K562 (cell line): ENCODE measurements around the gene GLIS2. TPM values are rescaled to one million over a fixed set of nuclear protein-coding genes. Genes with fewer than 3 reads are reported as not detected.

Source experiments
- ATAC-seq: fragments of 200-7000 bp; cut with Tn5 transposase; 3 replicates; pipeline ENCODE4 v1.9.1; 2020; ENCODE audit warnings: moderate library complexity
- BruUV-seq: library from RNA; stranded (reverse); fragments of 400-500 nt; replicated peaks from 2 replicates; lab custom pipeline; 2021; lab: Mats Ljungman, UMichigan
- CTCF ChIA-PET: fragments of 300-600 bp; formaldehyde crosslinking; extraction: SDS; loops from one replicate; lab custom pipeline; 2021; ENCODE audit warnings: low intra/inter-chr PET ratio; lab: Yijun Ruan, JAX
- POLR2A ChIA-PET: fragments of 300-600, 350-650 bp; sonication (Branson Sonifier 250); formaldehyde crosslinking; extraction: SDS; loops from one replicate; lab custom pipeline; 2021; ENCODE audit warnings: antibody characterized with exemption, inconsistent platforms; lab: Yijun Ruan, JAX
- DNase-seq, 4 experiments: peaks; one replicate each; pipeline versions ENCODE4 v3.0.0 to v3.0.0-alpha.2; 2011 to 2018; ENCODE audit warnings: low spot score in 3 of 4, mixed read lengths in 3 of 4; ENCODE audit errors: extremely low read depth in 1 of 4
- FAIRE-seq: peaks from 2 replicates; lab custom pipeline; 2011; peaks lifted over from hg19 to GRCh38; lab: Jason Lieb, UNC
- H2AFZ ChIP-seq: 2 replicates; pipeline ENCODE4 v1.6.0; 2011; ENCODE audit warnings: low read depth, low read length, control low read depth, inconsistent platforms
- H3K27ac ChIP-seq: fragments of 200-600 bp; 3 replicates; pipeline ENCODE4 v1.8.0; 2011; ENCODE audit warnings: low read depth, mild to moderate bottlenecking, control low read depth, inconsistent platforms, low read length, moderate library complexity, mixed read lengths; ENCODE audit errors: extremely low read depth
- H3K27me3 ChIP-seq, 2 experiments: fragments of 300-600 bp in 1 of 2; 2 replicates in 1 of 2; 3 replicates in 1 of 2; pipeline versions ENCODE4 v1.6.0 to v1.8.0; 2011; ENCODE audit warnings: inconsistent platforms in 2 of 2, low read length in 2 of 2, mild to moderate bottlenecking in 1 of 2, mixed read lengths in 1 of 2, moderate library complexity in 1 of 2; ENCODE audit not compliant: control insufficient read depth in 2 of 2, insufficient read depth in 2 of 2
- H3K36me3 ChIP-seq: fragments of 300-600 bp; 3 replicates; pipeline ENCODE4 v1.8.0; 2011; ENCODE audit warnings: mild to moderate bottlenecking, low read length, inconsistent platforms; ENCODE audit not compliant: control insufficient read depth, insufficient read depth
- H3K4me1 ChIP-seq, 2 experiments: fragments of 200-600 bp in 1 of 2; replicated peaks in 1 of 2; 2 replicates in 1 of 2; 3 replicates in 1 of 2; pipeline versions ENCODE4 v1.5.1 to v1.8.0; 2011; ENCODE audit warnings: inconsistent platforms in 2 of 2, low read length in 2 of 2, mild to moderate bottlenecking in 1 of 2, mixed read lengths in 1 of 2, moderate library complexity in 1 of 2; ENCODE audit not compliant: control insufficient read depth in 2 of 2, insufficient read depth in 2 of 2
- H3K4me2 ChIP-seq: 2 replicates; pipeline ENCODE4 v1.6.1; 2011; ENCODE audit warnings: low read length, control low read depth, inconsistent platforms, mixed read lengths; ENCODE audit not compliant: insufficient read depth
- H3K4me3 ChIP-seq: fragments of 200-600 bp; sonication (generic), shearing (Covaris generic); 2 replicates; pipeline ENCODE4 v1.5.1; 2016; ENCODE audit warnings: control low read depth, inconsistent platforms
- H3K79me2 ChIP-seq: fragments of 200-600 bp; 3 replicates; pipeline ENCODE4 v1.8.0; 2011; ENCODE audit warnings: low read length, inconsistent platforms; ENCODE audit not compliant: control insufficient read depth, insufficient read depth
- H3K9ac ChIP-seq, 2 experiments: 2 replicates each; pipeline versions ENCODE4 v1.6.0 to v1.6.1; 2011; ENCODE audit warnings: low read depth in 2 of 2, low read length in 2 of 2, control low read depth in 1 of 2, inconsistent platforms in 1 of 2, mild to moderate bottlenecking in 1 of 2, mixed read lengths in 1 of 2; ENCODE audit not compliant: insufficient read depth in 1 of 2
- H3K9me1 ChIP-seq: one replicate; pipeline ENCODE4 v1.6.0; 2011; ENCODE audit warnings: inconsistent platforms, mild to moderate bottlenecking, low read length, moderate library complexity; ENCODE audit not compliant: control insufficient read depth, insufficient read depth
- H3K9me3 ChIP-seq: replicated peaks from 2 replicates; pipeline ENCODE4 v1.5.1; 2011; ENCODE audit warnings: low read depth, low read length, inconsistent platforms; ENCODE audit not compliant: control insufficient read depth, insufficient read depth
- H4K20me1 ChIP-seq: replicated peaks from 2 replicates; pipeline ENCODE4 v1.6.1; 2011; ENCODE audit warnings: low read length, inconsistent platforms, mixed read lengths; ENCODE audit not compliant: control insufficient read depth, insufficient read depth
- ARHGAP35 ChIP-seq: fragments of 450-650 bp; IDR thresholded peaks from 2 replicates; pipeline ENCODE4 v1.6.1; 2018; ENCODE audit not compliant: partially characterized antibody
- BCOR ChIP-seq: fragments of 450-650 bp; IDR thresholded peaks from 2 replicates; pipeline ENCODE4 v1.6.1; 2016
- CBFA2T3 ChIP-seq: fragments of 450-650 bp; IDR thresholded peaks from 2 replicates; pipeline ENCODE4 v1.6.1; 2017
- EHMT2 ChIP-seq: fragments of 450-650 bp; IDR thresholded peaks from 2 replicates; pipeline ENCODE4 v1.6.1; 2018; ENCODE audit warnings: antibody characterized with exemption
- FOXJ2 ChIP-seq: fragments of 200-800 bp; sonication (Bioruptor generic); IDR thresholded peaks from 2 replicates; pipeline ENCODE4 v1.6.1; 2016; ENCODE audit warnings: missing genetic modification characterization, missing compliant biosample characterization
- FOXK2 ChIP-seq, 2 experiments: fragments of 450-650 bp; IDR thresholded peaks in 1 of 2; conservative IDR thresholded peaks in 1 of 2; 2 replicates each; pipeline ENCODE4 v1.6.1; 2016; ENCODE audit warnings: low read depth in 2 of 2, mild to moderate bottlenecking in 1 of 2
- HDAC2 ChIP-seq: fragments of 450-650 bp; IDR thresholded peaks from 2 replicates; pipeline ENCODE4 v1.6.1; 2016; ENCODE audit warnings: mild to moderate bottlenecking
- HDAC8 ChIP-seq: fragments of 450-650 bp; IDR thresholded peaks from 2 replicates; pipeline ENCODE4 v1.6.1; 2016; ENCODE audit warnings: mild to moderate bottlenecking, missing genetic modification characterization, moderate library complexity, missing compliant biosample characterization
- HNRNPH1 ChIP-seq: fragments of 200-400 bp; formaldehyde crosslinking; optimal IDR thresholded peaks from 2 replicates; pipeline ENCODE3; 2017; ENCODE audit warnings: low read depth, mild to moderate bottlenecking, low read length, moderate library complexity
- HNRNPL ChIP-seq: fragments of 200-400 bp; formaldehyde crosslinking; IDR thresholded peaks from 2 replicates; pipeline ENCODE4 v1.6.1; 2017; ENCODE audit warnings: low read depth, mild to moderate bottlenecking, low read length
- IFI16 ChIP-seq: fragments of 250-450 bp; sonication (Bioruptor Pico); IDR thresholded peaks from 2 replicates; pipeline ENCODE4 v2.1.2; 2022; ENCODE audit warnings: mild to moderate bottlenecking, inconsistent platforms
- KDM1A ChIP-seq, 2 experiments: fragments of 450-650 bp; IDR thresholded peaks; 2 replicates each; pipeline ENCODE4 v1.6.1; 2016; ENCODE audit warnings: mild to moderate bottlenecking in 2 of 2
- MIER1 ChIP-seq: fragments of 450-650 bp; IDR thresholded peaks from 2 replicates; pipeline ENCODE4 v1.6.1; 2016; ENCODE audit warnings: antibody characterized with exemption, mild to moderate bottlenecking, low read depth
- NELFE ChIP-seq: IDR thresholded peaks from 2 replicates; pipeline ENCODE4 v1.6.1; 2011; ENCODE audit warnings: mild to moderate bottlenecking; ENCODE audit not compliant: insufficient read depth, insufficient read length
- NFYB ChIP-seq: IDR thresholded peaks from 2 replicates; pipeline ENCODE4 v1.6.1; 2011; ENCODE audit warnings: mild to moderate bottlenecking, moderate library complexity; ENCODE audit not compliant: insufficient read length; ENCODE audit errors: extremely low read depth
- PHB ChIP-seq: fragments of 250-450 bp; sonication (Bioruptor Pico); IDR thresholded peaks from 2 replicates; pipeline ENCODE4 v1.5.0; 2021
- SLC30A9 ChIP-seq: fragments of 250-450 bp; sonication (Bioruptor Pico); IDR thresholded peaks from 2 replicates; pipeline ENCODE4 v1.8.0; 2022; ENCODE audit warnings: mild to moderate bottlenecking, moderate library complexity
- YBX1 ChIP-seq: fragments of 450-650 bp; IDR thresholded peaks from 2 replicates; pipeline ENCODE4 v1.7.1; 2016; ENCODE audit warnings: mild to moderate bottlenecking
- ZFP36 ChIP-seq: fragments of 150-350 bp; IDR thresholded peaks from 2 replicates; pipeline ENCODE4 v1.6.1; 2018; ENCODE audit warnings: low read length, low read depth; ENCODE audit not compliant: partially characterized antibody
- ZNF134 ChIP-seq: fragments of 250-450 bp; sonication (Bioruptor Pico); conservative IDR thresholded peaks from 2 replicates; pipeline ENCODE4 v1.4.0; 2020
- ZNF384 ChIP-seq: IDR thresholded peaks from 2 replicates; pipeline ENCODE4 v1.6.1; 2012; ENCODE audit warnings: low read depth, low read length, improper control_type of control experiment
- ZNF717 ChIP-seq: fragments of 250-450 bp; sonication (Bioruptor Pico); IDR thresholded peaks from 2 replicates; pipeline ENCODE4 v1.5.0; 2021
- WGBS: fragments of 100-300 bp; shearing (Covaris generic); methylation state at CpG from one replicate; pipeline ENCODE4 v1.1.6; 2016; ENCODE audit warnings: low coverage, mixed read lengths; ENCODE audit not compliant: insufficient coverage; ENCODE audit errors: missing lambda C conversion rate; 5-methylcytosine and 5-hydroxymethylcytosine counted together
- in situ Hi-C: fragments of 300-500 bp; cut with MboI; formaldehyde crosslinking; loops from 4 replicates; pipeline ENCODE4 v1.15.0; 2018; ENCODE audit warnings: inconsistent platforms, mixed read lengths
- intact Hi-C: fragments of 100-400 bp; cut with micrococcal nuclease; formaldehyde crosslinking; loops from 2 replicates; pipeline ENCODE4 v1.14.2; 2022
- polyA plus RNA-seq, 8 experiments: library from polyadenylated mRNA; depleted of rRNA in 4 of 8; stranded (reverse) in 5 of 8; unstranded in 3 of 8; fragments of >200 nt; fragmentation: Nextera tagmentation in 2 of 8; fragmentation: Illumina TruSeq in 1 of 8; extraction: Ambion mirVana in 2 of 8; extraction: Trizol in 1 of 8; gene quantifications; 2 replicates each; pipeline versions ENCODE4 v1.2.1 to v1.2.3, GENCODE V29; 2011 to 2014; ENCODE audit warnings: inconsistent platforms in 1 of 8, missing spikeins in 1 of 8
- total RNA-seq, 7 experiments: library from RNA; depleted of rRNA in 6 of 7; stranded (reverse); fragments of >200 nt in 6 of 7; fragmentation: Illumina TruSeq in 2 of 7; extraction: Trizol in 2 of 7; gene quantifications; 2 replicates each; pipeline versions ENCODE4 v1.2.1 to v1.2.3, GENCODE V29; 2011 to 2021; ENCODE audit warnings: low replicate concordance in 1 of 7
- TF ChIP-seq, protein P1 (sequence below): sonication (generic); formaldehyde crosslinking; IDR thresholded peaks from 2 replicates; pipeline ENCODE4 v1.8.1; 2023; ENCODE audit warnings: mild to moderate bottlenecking, missing genetic modification reagents, moderate library complexity

The GLIS2 gene
- total and polyA plus RNA-seq, 9 of the 15 experiments (the other 6 are each of a cell fraction or from before 2014, with no cell fraction given) = 0.10 to 9.0 (median 0.57) TPM

DNA sequence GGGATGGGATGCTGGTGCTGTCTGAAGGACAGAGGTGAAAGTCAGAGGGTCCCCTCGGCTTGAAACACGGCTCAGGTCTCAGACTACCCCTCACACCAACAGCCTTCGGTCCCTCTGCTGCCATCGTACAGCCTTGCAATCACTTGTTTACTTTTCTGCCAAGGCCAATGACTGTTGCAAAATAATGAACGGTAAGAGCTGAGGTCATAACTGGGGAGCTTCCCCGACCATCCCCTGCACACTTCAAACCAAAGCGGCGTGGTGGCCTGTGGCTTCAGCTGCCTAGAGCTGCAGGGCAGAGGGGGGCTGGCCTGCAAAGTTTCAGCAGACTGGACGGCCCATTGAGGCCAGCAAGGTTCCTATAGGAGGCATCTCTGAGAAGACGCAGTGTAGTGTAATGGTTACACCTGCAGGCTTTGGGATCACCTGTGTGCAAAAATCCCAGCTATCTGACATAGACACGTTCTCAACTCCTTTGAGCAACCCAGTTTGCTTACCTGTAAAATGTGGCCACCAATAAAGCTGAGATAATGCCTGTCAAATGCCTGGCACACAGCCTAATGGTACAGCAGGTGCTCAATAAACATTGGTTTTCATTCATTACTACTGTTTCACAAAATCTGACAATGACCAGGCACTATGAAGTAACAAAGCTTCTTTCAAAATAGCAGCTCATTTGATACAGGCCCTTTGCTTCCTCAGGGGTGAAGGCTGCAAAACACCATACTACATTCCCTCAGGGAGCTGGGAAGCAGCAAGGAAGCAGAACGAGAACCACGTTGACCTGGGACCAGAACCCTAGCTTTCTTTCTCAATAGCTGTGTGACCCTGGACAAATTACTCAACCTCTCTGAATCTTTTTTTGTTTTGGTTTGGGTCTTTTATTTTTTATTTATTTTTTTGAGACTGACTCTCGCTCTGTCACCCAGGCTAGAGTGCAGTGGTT lies 30.2 kb downstream of the GLIS2 start:
- Histone ChIP-seq H3K4me2 (no peak overlapping the region), H3K9me3 (peaks cover 9% of the 10 kb centered on the region; the same call in 1 of the 2 replicates), H3K27me3 (no peaks in the 10 kb centered on the region), H3K36me3 (peaks cover 67% of the 10 kb centered on the region; the same call in 2 of the 3 replicates), H4K20me1 (peaks cover 13% of the 10 kb centered on the region), H3K27ac (0 out of 3 replicates have a peak overlapping the region, but pooled peaks have one; percentile 13), H3K9ac (no peak overlapping the region), H3K4me1 (peaks cover 17 to 43% of the 10 kb centered on the region in 2 experiments; a peak in 4 of 5 replicates), H3K4me3 (no peak overlapping the region), H2AFZ (no peak overlapping the region), H3K79me2 (peaks cover 93% of the 10 kb centered on the region), H3K9me1 (no peaks in the 10 kb centered on the region)
- intact Hi-C loops (no loop called here), in situ Hi-C loops (loop anchor here (5.0 kb wide), 1 partner anchor 74 kb away; the partner anchor contains the start of gene TFAP4)
- CTCF ChIA-PET = no interaction called here
- FAIRE-seq (no peak), DNase-seq (no peak), ATAC-seq (no peak)
- 84% methylated on average over 13 of the region's 14 CpGs for WGBS
- POLR2A ChIA-PET = interaction anchor here (1.0 to 1.7 kb wide), 5 partner anchors 10 to 38 kb away, joined by 3 to 5 read pairs (median 4); partner anchors contain the start of gene VASN
- BruUV-seq = no TSS peak
- no peak for TF ChIP-seq IFI16 (CRISPR knock-in tag)
- TF ChIP-seq, protein P1, sequence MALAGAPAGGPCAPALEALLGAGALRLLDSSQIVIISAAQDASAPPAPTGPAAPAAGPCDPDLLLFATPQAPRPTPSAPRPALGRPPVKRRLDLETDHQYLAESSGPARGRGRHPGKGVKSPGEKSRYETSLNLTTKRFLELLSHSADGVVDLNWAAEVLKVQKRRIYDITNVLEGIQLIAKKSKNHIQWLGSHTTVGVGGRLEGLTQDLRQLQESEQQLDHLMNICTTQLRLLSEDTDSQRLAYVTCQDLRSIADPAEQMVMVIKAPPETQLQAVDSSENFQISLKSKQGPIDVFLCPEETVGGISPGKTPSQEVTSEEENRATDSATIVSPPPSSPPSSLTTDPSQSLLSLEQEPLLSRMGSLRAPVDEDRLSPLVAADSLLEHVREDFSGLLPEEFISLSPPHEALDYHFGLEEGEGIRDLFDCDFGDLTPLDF (CRISPR knock-in tag) = no peak
- no peak for TF ChIP-seq ZNF134
- TF ChIP-seq ARHGAP35 = no peak
- TF ChIP-seq HNRNPH1 = no peak
- no peak for TF ChIP-seq EHMT2
- no peak for TF ChIP-seq FOXJ2 (tag)
- no peak for TF ChIP-seq PHB (CRISPR knock-in tag)
- TF ChIP-seq FOXK2 (conservative IDR thresholded peaks at IDR 0.05 in 1 of 2, IDR thresholded peaks at IDR 0.05 in 1 of 2; ENCODE audit: low read depth in 2 of 2) = no peak
- TF ChIP-seq CBFA2T3 = no peak
- TF ChIP-seq NFYB = no peak
- no peak for TF ChIP-seq ZNF384
- TF ChIP-seq YBX1 = no peak
- TF ChIP-seq HDAC8 (tag) = no peak
- TF ChIP-seq ZNF717 (CRISPR knock-in tag) = no peak
- TF ChIP-seq SLC30A9 (CRISPR knock-in tag) = no peak
- peak; percentile 97 for TF ChIP-seq BCOR
- no peak for TF ChIP-seq NELFE
- no peak for TF ChIP-seq MIER1
- TF ChIP-seq HDAC2 = peak; percentile 77
- TF ChIP-seq ZFP36 = peak; percentile 57
- TF ChIP-seq KDM1A (IDR thresholded peaks at IDR 0.05) = peak; percentile 67 to 68
- no peak for TF ChIP-seq HNRNPL
